HG02642 (cell line): ENCODE measurements around the gene TRIB2.

ENCODE experiments used
- ATAC-seq: cut with Tn5 transposase; IDR thresholded peaks from one replicate; pipeline ENCODE4 v1.9.1; 2021; ENCODE audit warnings: mild to moderate bottlenecking; ENCODE audit not compliant: unreplicated experiment, poor library complexity

TRIB2 gene

GRCh38 chr2:12734914-12735654 is 18.3 kb downstream of the TRIB2 start:
- ATAC-seq: no peak

- no peak for ATAC-seq
Measured at GRCh38 chr2:12737297-12737696, 20.6 kb downstream of the TRIB2 start.

GRCh38 chr2:12737738-12738485 is 21.2 kb downstream of the TRIB2 start:
- no peak for ATAC-seq

- ATAC-seq: no peak
Measured at GRCh38 chr2:12739721-12740254, 23.1 kb downstream of the TRIB2 start.

- ATAC-seq: no peak
Measured at GRCh38 chr2:12741380-12741779, 24.6 kb downstream of the TRIB2 start.

- no peak for ATAC-seq
Measured at GRCh38 chr2:12742891-12743290, 26.2 kb downstream of the TRIB2 start.

GRCh38 chr2:12750166-12750905 is 33.6 kb downstream of the TRIB2 start:
- no peak for ATAC-seq

GRCh38 chr2:12754643-12755042 is 37.9 kb downstream of the TRIB2 start:
- ATAC-seq: no peak

GRCh38 chr2:12755384-12755783 is 38.6 kb downstream of the TRIB2 start:
- ATAC-seq: no peak

GRCh38 chr2:12759248-12759647 is 42.5 kb downstream of the TRIB2 start:
- ATAC-seq: no peak

GRCh38 chr2:12761104-12761503 is 44.4 kb downstream of the TRIB2 start:
- ATAC-seq: no peak

GRCh38 chr2:12762337-12762736 is 45.6 kb downstream of the TRIB2 start:
- ATAC-seq: no peak

GRCh38 chr2:12762976-12763375 is 46.2 kb downstream of the TRIB2 start:
- no peak for ATAC-seq

- ATAC-seq: no peak
Measured at GRCh38 chr2:12763486-12763885, 46.8 kb downstream of the TRIB2 start.

- ATAC-seq: no peak
Measured at GRCh38 chr2:12764075-12764730, 47.5 kb downstream of the TRIB2 start.

GRCh38 chr2:12764849-12765605 is 48.3 kb downstream of the TRIB2 start:
- no peak for ATAC-seq

- no peak for ATAC-seq
Measured at GRCh38 chr2:12766421-12766879, 49.7 kb downstream of the TRIB2 start.

- ATAC-seq: no peak
Measured at GRCh38 chr2:12767541-12767940, 50.8 kb downstream of the TRIB2 start.

- no peak for ATAC-seq
Measured at GRCh38 chr2:12767996-12768624, 51.4 kb downstream of the TRIB2 start.
